Limb (tissue), 2 donors: Measurements from ENCODE around the gene LRRC56.
"Not testable (repeated sequence)": the region's sequence is repeated elsewhere in the genome, so short reads cannot be mapped to it uniquely, and the experiment has no call there.

Experiments
- DNase-seq, 2 donors: peaks; one replicate each; pipeline ENCODE4 v3.0.0-alpha.2; 2016; ENCODE audit errors: extremely low spot score in 2 of 2

LRRC56 gene

GRCh38 chr11:559020-559620, 21.8 kb downstream of the LRRC56 start:
- no peak for DNase-seq

- no peak for DNase-seq
These were observed 22.5 kb downstream of the LRRC56 start for GRCh38 chr11:559712-560304.

GRCh38 chr11:560305-561147, 23.2 kb downstream of the LRRC56 start, which contains the start of the genes LMNTD2 and RASSF7:
Gene LMNTD2 (minus strand): TSS chr11:560738. CDS start chr11:560716, 22 bp downstream.
Gene RASSF7 (plus strand): TSS chr11:560970. CDS start chr11:561769, 799 bp downstream.
- peak; percentile 88 to 97 for DNase-seq

GRCh38 chr11:561148-562003, 24.0 kb downstream of the LRRC56 start:
- no peak for DNase-seq

- no peak for DNase-seq
These were observed 24.8 kb downstream of the LRRC56 start for GRCh38 chr11:562046-562645.

- DNase-seq = no peak
These were observed 25.9 kb downstream of the LRRC56 start for GRCh38 chr11:563066-563811.

GRCh38 chr11:563812-564578, 26.7 kb downstream of the LRRC56 start:
- peak in 1 of 2 donors; percentile 34 for DNase-seq

- no peak for DNase-seq
These were observed 28.7 kb downstream of the LRRC56 start for GRCh38 chr11:565921-566509.

- DNase-seq = no peak
These were observed 29.8 kb downstream of the LRRC56 start for GRCh38 chr11:567011-567628.

- peak in 1 of 2 donors; percentile 2 for DNase-seq
These were observed 30.4 kb downstream of the LRRC56 start for GRCh38 chr11:567629-568292.

GRCh38 chr11:568306-569157, 31.2 kb downstream of the LRRC56 start:
- DNase-seq = peak; percentile 93 to 96

GRCh38 chr11:569158-569885, 32.0 kb downstream of the LRRC56 start:
- DNase-seq = no peak

GRCh38 chr11:571802-572185, 34.5 kb downstream of the LRRC56 start:
- no peak for DNase-seq

- DNase-seq = no peak
These were observed 35.9 kb downstream of the LRRC56 start for GRCh38 chr11:573146-573759.

GRCh38 chr11:574031-574570, 36.8 kb downstream of the LRRC56 start:
- DNase-seq = not testable (repeated sequence)
